ENCODE data around the gene RPL12.
"Not testable (repeated sequence)": the region's sequence is repeated elsewhere in the genome, so short reads cannot be mapped to it uniquely, and the experiment has no call there.

Gene RPL12

GRCh38 chr9:127470662-127471061 lies 19.5 kb upstream of the RPL12 start:
- Histone ChIP-seq H3K4me1 (ENCODE audit: control insufficient read depth in 2 of 2, insufficient read depth in 1 of 2, low read depth in 1 of 2, low read length in 2 of 2) (no peaks in the 10 kb centered on the region), H3K9ac (ENCODE audit: low read depth, low read length, poor library complexity) (no peak overlapping the region), H3K14ac (ENCODE audit: low read length) (no peak overlapping the region), H2AFZ (ENCODE audit: low read length) (no peak overlapping the region), H3K79me1 (ENCODE audit: low read depth, low read length) (no peaks in the 10 kb centered on the region), H3K4ac (ENCODE audit: low read length) (no peak overlapping the region), H3K4me2 (ENCODE audit: insufficient read depth, low read length, poor library complexity, severe bottlenecking) (no peak overlapping the region), H3K27ac (replicated peaks; ENCODE audit: low read length) (no peak overlapping the region), H3K36me3 (replicated peaks in 1 of 2; ENCODE audit: control insufficient read depth in 2 of 2, insufficient read depth in 2 of 2, low read length in 2 of 2) (peaks cover 8 to 9% of the 10 kb centered on the region in 2 donors), H2AK5ac (ENCODE audit: low read depth, low read length) (no peak overlapping the region), H2BK12ac (ENCODE audit: low read length) (no peak overlapping the region), H2BK5ac (ENCODE audit: low read length) (no peak overlapping the region), H3K23ac (ENCODE audit: low read depth, low read length, poor library complexity) (no peak overlapping the region), H3K18ac (ENCODE audit: low read length) (no peak overlapping the region), H4K91ac (ENCODE audit: low read depth, low read length, poor library complexity) (no peak overlapping the region), H3K4me3 (ENCODE audit: low read length in 2 of 2) (no peak overlapping the region), H2BK120ac (ENCODE audit: low read depth, low read length) (no peak overlapping the region), H3K27me3 (ENCODE audit: control insufficient read depth in 3 of 3, insufficient read depth in 3 of 3, low read depth in 1 of 3, low read length in 3 of 3) (no peaks in the 10 kb centered on the region), H3K9me3 (replicated peaks in 1 of 2; ENCODE audit: control insufficient read depth in 2 of 2, insufficient read depth in 1 of 2, low read depth in 1 of 2, low read length in 2 of 2) (no peaks in the 10 kb centered on the region), H2BK15ac (ENCODE audit: low read length) (no peak overlapping the region), H4K8ac (ENCODE audit: low read depth, low read length) (no peak overlapping the region)
- no peak for DNase-seq (ENCODE audit: low spot score)
- no CpG with 5 or more reads among the region's 3 CpGs for WGBS, 2 donors (ENCODE audit: extremely low coverage in 2 of 2, insufficient read length in 2 of 2, insufficient replicate concordance in 1 of 2)

GRCh38 chr9:127467621-127468020 lies 16.4 kb upstream of the RPL12 start:
- Histone ChIP-seq H3K36me3 (replicated peaks in 1 of 2; ENCODE audit: control insufficient read depth in 2 of 2, insufficient read depth in 2 of 2, low read length in 2 of 2) (peaks cover 6 to 23% of the 10 kb centered on the region in 2 donors), H3K27ac (replicated peaks; ENCODE audit: low read length) (no peak overlapping the region)

DNA sequence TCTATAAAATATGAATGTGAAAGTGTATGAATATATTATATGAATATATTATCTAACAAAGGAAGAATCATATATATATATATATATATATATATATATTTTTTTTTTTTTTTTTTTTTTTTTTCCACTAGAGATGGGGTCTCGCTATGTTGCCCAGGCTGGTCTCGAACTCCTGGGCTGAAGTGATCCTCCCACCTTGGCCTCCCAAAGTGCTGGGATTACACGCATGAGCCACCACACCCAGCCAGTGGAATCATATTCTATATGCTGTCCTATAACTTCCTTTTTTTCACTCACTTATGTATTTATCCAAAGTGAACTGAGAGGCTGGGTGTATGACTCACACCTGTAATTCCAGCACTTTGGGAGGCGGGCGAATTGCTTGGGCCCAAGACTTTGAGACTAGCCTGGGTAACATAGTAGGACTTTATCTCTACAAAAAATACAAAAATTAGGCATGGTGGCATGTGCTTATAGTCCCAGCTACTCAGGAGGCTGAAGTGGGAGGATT lies 15.3 kb upstream of the RPL12 start:
- not testable (repeated sequence) for H3K4ac ChIP-seq (ENCODE audit: low read length); H2BK15ac ChIP-seq (ENCODE audit: low read length); H4K91ac ChIP-seq (ENCODE audit: low read depth, low read length, poor library complexity); H2AFZ ChIP-seq (ENCODE audit: low read length); H3K79me1 ChIP-seq (ENCODE audit: low read depth, low read length); H3K4me3 ChIP-seq (ENCODE audit: low read length in 2 of 2); DNase-seq (ENCODE audit: low spot score); H4K8ac ChIP-seq (ENCODE audit: low read depth, low read length); H3K9ac ChIP-seq (ENCODE audit: low read depth, low read length, poor library complexity); H3K27ac ChIP-seq (replicated peaks; ENCODE audit: low read length); H3K27me3 ChIP-seq (ENCODE audit: control insufficient read depth in 3 of 3, insufficient read depth in 3 of 3, low read depth in 1 of 3, low read length in 3 of 3); H3K14ac ChIP-seq (ENCODE audit: low read length); H2BK12ac ChIP-seq (ENCODE audit: low read length); H3K4me2 ChIP-seq (ENCODE audit: insufficient read depth, low read length, poor library complexity, severe bottlenecking); H3K9me3 ChIP-seq (replicated peaks in 1 of 2; ENCODE audit: control insufficient read depth in 2 of 2, insufficient read depth in 1 of 2, low read depth in 1 of 2, low read length in 2 of 2); H2BK120ac ChIP-seq (ENCODE audit: low read depth, low read length); H3K4me1 ChIP-seq (ENCODE audit: control insufficient read depth in 2 of 2, insufficient read depth in 1 of 2, low read depth in 1 of 2, low read length in 2 of 2); H2BK5ac ChIP-seq (ENCODE audit: low read length); H3K18ac ChIP-seq (ENCODE audit: low read length); H3K23ac ChIP-seq (ENCODE audit: low read depth, low read length, poor library complexity); H2AK5ac ChIP-seq (ENCODE audit: low read depth, low read length)
- peaks cover 10 to 34% of the 10 kb centered on the region in 2 donors for H3K36me3 ChIP-seq (replicated peaks in 1 of 2; ENCODE audit: control insufficient read depth in 2 of 2, insufficient read depth in 2 of 2, low read length in 2 of 2)
- no CpG with 5 or more reads among the region's 5 CpGs for WGBS, 2 donors (ENCODE audit: extremely low coverage in 2 of 2, insufficient read length in 2 of 2, insufficient replicate concordance in 1 of 2)

More at GRCh38 chr9:127467621-127468020, 16.4 kb upstream of the RPL12 start:
- H2AK5ac ChIP-seq (ENCODE audit: low read depth, low read length) = no peak overlapping the region
- WGBS, 2 donors (ENCODE audit: extremely low coverage in 2 of 2, insufficient read length in 2 of 2, insufficient replicate concordance in 1 of 2) = no CpG with 5 or more reads among the region's 14 CpGs
- no peak overlapping the region for H3K4me3 ChIP-seq (ENCODE audit: low read length in 2 of 2)
- no peak overlapping the region for H2BK5ac ChIP-seq (ENCODE audit: low read length)
- no peak overlapping the region for H2BK15ac ChIP-seq (ENCODE audit: low read length)
- DNase-seq (ENCODE audit: low spot score) = no peak
- no peaks in the 10 kb centered on the region for H3K27me3 ChIP-seq (ENCODE audit: control insufficient read depth in 3 of 3, insufficient read depth in 3 of 3, low read depth in 1 of 3, low read length in 3 of 3)
- H3K4me2 ChIP-seq (ENCODE audit: insufficient read depth, low read length, poor library complexity, severe bottlenecking) = no peak overlapping the region
- no peak overlapping the region for H2AFZ ChIP-seq (ENCODE audit: low read length)
- no peak overlapping the region for H3K14ac ChIP-seq (ENCODE audit: low read length)
- H3K4ac ChIP-seq (ENCODE audit: low read length) = no peak overlapping the region
- no peak overlapping the region for H2BK12ac ChIP-seq (ENCODE audit: low read length)
- no peaks in the 10 kb centered on the region for H3K4me1 ChIP-seq (ENCODE audit: control insufficient read depth in 2 of 2, insufficient read depth in 1 of 2, low read depth in 1 of 2, low read length in 2 of 2)
- H3K79me1 ChIP-seq (ENCODE audit: low read depth, low read length) = no peaks in the 10 kb centered on the region
- H3K9me3 ChIP-seq (replicated peaks in 1 of 2; ENCODE audit: control insufficient read depth in 2 of 2, insufficient read depth in 1 of 2, low read depth in 1 of 2, low read length in 2 of 2) = peaks cover 0 to 1% of the 10 kb centered on the region in 2 donors
- H3K23ac ChIP-seq (ENCODE audit: low read depth, low read length, poor library complexity) = peak overlapping the region; percentile 65
- H3K18ac ChIP-seq (ENCODE audit: low read length) = no peak overlapping the region
- no peak overlapping the region for H3K9ac ChIP-seq (ENCODE audit: low read depth, low read length, poor library complexity)
- no peak overlapping the region for H2BK120ac ChIP-seq (ENCODE audit: low read depth, low read length)
- H4K91ac ChIP-seq (ENCODE audit: low read depth, low read length, poor library complexity) = no peak overlapping the region
- H4K8ac ChIP-seq (ENCODE audit: low read depth, low read length) = no peak overlapping the region

GRCh38 chr9:127463911-127464310 lies 12.7 kb upstream of the RPL12 start:
- no peak overlapping the region for H2BK12ac ChIP-seq (ENCODE audit: low read length)
- H3K36me3 ChIP-seq (replicated peaks in 1 of 2; ENCODE audit: control insufficient read depth in 2 of 2, insufficient read depth in 2 of 2, low read length in 2 of 2) = peaks cover 17 to 48% of the 10 kb centered on the region in 2 donors
- H3K4me2 ChIP-seq (ENCODE audit: insufficient read depth, low read length, poor library complexity, severe bottlenecking) = no peak overlapping the region
- H3K23ac ChIP-seq (ENCODE audit: low read depth, low read length, poor library complexity) = peak overlapping the region; percentile 2
- no CpG with 5 or more reads among the region's 7 CpGs for WGBS, 2 donors (ENCODE audit: extremely low coverage in 2 of 2, insufficient read length in 2 of 2, insufficient replicate concordance in 1 of 2)
- H2BK5ac ChIP-seq (ENCODE audit: low read length) = no peak overlapping the region
- no peak overlapping the region for H4K91ac ChIP-seq (ENCODE audit: low read depth, low read length, poor library complexity)
- no peak overlapping the region for H3K14ac ChIP-seq (ENCODE audit: low read length)
- H3K79me1 ChIP-seq (ENCODE audit: low read depth, low read length) = no peaks in the 10 kb centered on the region
- no peak overlapping the region for H2BK15ac ChIP-seq (ENCODE audit: low read length)
- no peaks in the 10 kb centered on the region for H3K4me1 ChIP-seq (ENCODE audit: control insufficient read depth in 2 of 2, insufficient read depth in 1 of 2, low read depth in 1 of 2, low read length in 2 of 2)
- H3K4me3 ChIP-seq (ENCODE audit: low read length in 2 of 2) = no peak overlapping the region
- no peak overlapping the region for H3K27ac ChIP-seq (replicated peaks; ENCODE audit: low read length)
- no peak overlapping the region for H2BK120ac ChIP-seq (ENCODE audit: low read depth, low read length)
- H4K8ac ChIP-seq (ENCODE audit: low read depth, low read length) = no peak overlapping the region
- peak overlapping the region; percentile 64 for H3K9ac ChIP-seq (ENCODE audit: low read depth, low read length, poor library complexity)
- no peak overlapping the region for H2AFZ ChIP-seq (ENCODE audit: low read length)
- no peak overlapping the region for H2AK5ac ChIP-seq (ENCODE audit: low read depth, low read length)
- H3K27me3 ChIP-seq (ENCODE audit: control insufficient read depth in 3 of 3, insufficient read depth in 3 of 3, low read depth in 1 of 3, low read length in 3 of 3) = no peaks in the 10 kb centered on the region
- no peak for DNase-seq (ENCODE audit: low spot score)
- H3K9me3 ChIP-seq (replicated peaks in 1 of 2; ENCODE audit: control insufficient read depth in 2 of 2, insufficient read depth in 1 of 2, low read depth in 1 of 2, low read length in 2 of 2) = peaks cover 0 to 1% of the 10 kb centered on the region in 2 donors
- peak overlapping the region; percentile 27 for H3K4ac ChIP-seq (ENCODE audit: low read length)
- H3K18ac ChIP-seq (ENCODE audit: low read length) = no peak overlapping the region
